HG02840 (cell line): ENCODE measurements around the gene LMOD3.

Experiments used
- ATAC-seq: cut with Tn5 transposase; IDR thresholded peaks from one replicate; pipeline ENCODE4 v1.9.1; 2021; ENCODE audit warnings: mild to moderate bottlenecking, moderate library complexity, moderate number of reproducible peaks; ENCODE audit not compliant: unreplicated experiment, low FRiP score

The LMOD3 gene

DNA sequence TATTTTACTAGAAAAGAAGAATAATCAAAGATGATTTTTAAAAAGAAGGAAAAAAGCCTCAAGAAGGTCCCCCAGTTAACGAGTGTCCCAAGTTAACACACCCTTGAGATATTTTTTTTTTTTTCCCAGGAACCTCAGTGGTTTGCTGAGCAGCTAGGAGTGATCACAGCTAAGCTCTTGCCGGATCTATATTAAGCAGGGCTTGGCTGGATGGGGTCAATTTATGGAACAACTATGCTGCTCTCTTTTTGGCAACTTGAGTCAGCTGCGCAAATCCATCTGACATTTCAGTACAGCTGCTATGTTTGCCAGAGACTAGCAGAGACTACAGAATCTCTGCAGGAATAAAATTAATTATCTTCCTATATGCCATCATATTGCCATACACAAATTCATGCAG lies at the start of gene LMOD3:
Gene LMOD3, minus strand, starts transcription at position 193 of the 400 bp plus-strand sequence. CDS start 209 bp downstream, outside the sequence.
- ATAC-seq: no peak

DNA sequence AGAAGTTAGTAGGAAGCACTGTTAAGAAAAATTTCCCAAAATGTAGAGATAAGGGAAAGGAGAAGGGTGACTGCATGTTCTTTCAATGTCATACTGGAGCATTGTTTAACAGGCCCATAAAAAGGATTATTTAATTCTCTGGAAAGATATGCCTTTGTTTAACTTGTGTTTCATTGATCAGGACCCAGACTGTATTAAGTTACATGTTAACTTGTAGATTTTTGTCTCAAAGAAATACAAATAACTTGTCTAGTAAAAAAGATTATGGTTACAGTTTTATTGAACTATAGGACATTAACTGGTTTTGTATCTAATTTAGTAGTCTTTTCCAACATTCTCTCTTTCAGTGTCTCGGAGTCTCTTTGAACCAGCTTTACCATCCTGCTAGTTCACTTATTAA lies 49.7 kb upstream of the LMOD3 start:
- no peak for ATAC-seq

DNA sequence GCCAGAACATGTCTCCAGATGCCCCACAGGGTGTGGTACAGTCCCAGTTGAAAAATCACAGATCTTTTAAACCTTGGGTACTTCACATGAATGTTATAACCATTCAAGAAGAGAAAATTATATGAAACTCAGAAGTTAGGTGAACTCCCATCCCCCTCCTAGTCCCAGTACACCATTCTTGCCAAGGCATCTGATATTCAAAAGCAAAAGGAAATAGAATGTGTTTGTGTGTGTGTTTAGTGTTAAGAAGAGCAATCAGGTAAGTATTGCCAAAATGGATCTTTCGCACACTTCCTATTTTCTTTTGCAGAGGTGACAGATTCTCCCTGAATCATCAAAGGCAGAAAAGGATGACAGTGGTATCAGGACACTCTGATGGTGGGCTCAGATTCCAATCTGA lies 44.1 kb upstream of the LMOD3 start:
- ATAC-seq: no peak

DNA sequence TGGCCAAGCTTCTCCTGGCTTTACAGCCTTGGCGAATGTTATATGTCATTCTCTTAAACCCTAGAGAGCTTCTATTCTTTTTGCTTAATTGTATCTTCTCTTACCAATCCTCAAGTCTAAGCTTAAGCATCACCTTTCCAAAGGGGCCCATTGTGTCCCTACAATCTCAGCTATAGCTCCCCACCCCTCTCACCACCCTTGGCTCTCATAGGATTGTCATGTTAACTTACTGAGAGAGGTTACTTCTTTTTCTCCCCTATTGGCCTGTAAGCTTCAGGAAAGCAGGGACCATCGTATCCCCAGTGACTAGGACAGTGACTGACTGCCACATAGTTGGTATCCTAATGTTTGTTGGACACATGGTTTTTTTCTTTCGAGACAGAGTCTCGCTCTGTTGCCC lies 43.3 kb upstream of the LMOD3 start:
- ATAC-seq: no peak

DNA sequence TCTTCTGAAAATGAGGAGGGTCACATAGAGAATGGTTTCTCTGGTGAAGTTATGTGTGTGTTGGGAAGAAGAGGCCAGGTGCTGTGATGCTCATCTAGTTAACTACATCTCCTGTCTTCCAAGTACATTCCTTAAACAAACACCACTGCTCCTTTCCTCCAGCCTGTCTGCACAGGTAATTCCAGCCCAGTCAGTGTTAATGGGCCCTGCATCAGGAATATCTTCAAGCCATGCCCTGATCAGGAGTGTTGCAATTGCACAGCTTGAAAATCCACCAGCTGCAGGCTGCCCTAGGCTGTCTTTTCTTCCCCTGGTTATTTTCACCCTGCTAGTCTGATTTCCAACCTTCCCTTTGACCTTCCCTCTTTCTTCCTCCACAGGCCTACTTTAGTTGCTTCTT lies 41.9 kb upstream of the LMOD3 start:
- ATAC-seq: no peak

DNA sequence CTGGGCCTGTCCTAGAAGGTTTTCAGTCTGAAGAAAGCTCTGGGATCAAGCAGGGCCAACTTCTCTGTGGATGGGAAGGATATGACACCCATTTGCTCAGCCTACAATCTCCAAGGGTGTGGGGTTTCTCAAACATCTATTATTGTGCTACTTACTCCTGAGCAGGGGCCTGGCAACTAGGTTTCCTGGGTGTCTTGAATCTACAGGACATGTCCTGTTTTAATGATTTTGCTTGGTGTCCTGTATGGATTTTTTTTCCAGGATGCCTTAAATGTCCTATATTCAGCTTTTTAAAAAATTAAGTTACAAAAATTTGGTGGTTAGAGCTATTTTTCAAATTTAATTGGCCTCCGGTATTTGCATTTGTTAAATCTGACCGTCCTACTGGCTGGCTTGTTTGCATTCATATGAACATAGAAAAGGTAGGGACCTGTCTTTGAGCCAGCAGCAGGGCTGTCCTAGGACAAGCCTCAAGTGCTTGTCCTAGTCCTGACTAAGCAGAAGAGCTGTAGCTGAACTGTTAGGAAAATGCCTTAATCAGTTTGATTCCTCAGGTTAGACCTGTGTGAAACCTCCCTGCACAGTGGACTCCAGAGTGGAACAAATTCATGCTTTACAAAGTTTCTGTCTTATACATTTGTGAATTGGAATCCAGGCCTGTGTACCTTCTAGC lies 40.0 kb upstream of the LMOD3 start:
- ATAC-seq: no peak

DNA sequence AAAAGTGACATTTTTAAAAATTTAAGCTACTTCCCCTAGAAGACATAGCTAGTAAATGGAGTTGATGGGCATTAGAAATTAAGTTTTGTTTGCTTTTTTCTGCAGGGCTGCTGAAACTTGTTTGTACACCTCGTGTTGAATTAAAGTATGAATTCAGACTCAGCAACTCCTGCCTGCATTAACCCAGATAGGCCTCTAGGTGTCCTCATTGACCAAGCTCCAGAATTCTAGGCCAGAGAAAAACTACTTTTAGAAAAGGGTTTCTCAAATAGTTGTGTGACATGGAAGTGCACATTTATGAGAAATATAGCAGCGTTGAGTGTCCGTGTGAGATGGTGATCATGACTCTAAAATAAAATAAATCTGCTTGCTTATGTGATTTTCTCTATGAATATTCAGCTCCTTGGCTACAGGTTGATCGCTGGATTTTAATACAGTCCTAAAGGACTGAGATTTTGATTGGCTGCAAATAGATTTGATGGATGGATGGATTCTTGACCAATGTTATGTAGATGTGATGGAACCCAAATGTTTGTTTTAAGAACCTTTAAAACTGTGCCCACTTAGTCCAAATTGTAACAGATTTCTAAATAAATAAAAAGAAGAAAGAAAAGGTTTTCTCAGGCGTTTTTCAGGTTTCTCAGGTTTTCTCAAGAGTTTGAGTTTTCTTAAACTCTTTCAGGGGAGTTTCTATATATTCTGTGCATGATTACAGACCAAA lies 39.4 kb upstream of the LMOD3 start:
- no peak for ATAC-seq

DNA sequence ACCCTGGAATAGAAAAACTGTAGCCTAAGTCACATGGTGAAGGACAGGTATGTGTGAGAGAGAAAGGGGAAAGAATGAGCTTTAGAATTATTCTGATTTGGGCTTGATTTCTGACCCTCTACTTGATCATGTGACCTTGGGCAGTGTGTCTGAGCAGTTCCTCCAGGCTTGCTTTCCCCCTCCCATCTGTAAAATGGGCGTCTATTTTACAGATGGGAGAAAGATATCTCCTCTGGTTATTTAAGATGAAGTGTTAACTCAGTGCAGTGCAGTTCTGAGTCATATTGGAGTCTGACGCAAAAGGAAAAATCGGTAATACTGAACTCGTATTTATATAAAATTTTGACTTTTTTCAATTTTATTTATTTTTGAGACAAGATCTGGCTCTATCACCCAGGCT lies 38.1 kb upstream of the LMOD3 start:
- ATAC-seq: no peak

DNA sequence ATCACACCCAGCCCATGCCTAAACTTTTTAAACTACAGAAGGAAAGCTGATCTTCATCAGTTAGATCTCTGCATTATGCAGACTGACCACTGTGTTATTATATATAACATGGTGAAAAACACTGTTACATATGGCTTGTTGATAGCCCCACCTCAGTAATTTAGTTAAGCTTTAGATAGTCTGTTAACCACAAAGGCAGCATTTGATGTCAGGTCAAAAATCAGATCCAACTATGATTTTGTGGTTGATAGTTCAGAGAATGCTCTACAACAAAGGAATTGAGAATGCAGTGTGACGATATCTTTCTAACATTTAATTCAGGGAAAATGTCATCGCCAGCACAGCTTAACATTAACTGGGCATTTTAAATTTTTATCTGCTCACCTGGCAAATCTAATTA lies 37.7 kb upstream of the LMOD3 start:
- no peak for ATAC-seq

DNA sequence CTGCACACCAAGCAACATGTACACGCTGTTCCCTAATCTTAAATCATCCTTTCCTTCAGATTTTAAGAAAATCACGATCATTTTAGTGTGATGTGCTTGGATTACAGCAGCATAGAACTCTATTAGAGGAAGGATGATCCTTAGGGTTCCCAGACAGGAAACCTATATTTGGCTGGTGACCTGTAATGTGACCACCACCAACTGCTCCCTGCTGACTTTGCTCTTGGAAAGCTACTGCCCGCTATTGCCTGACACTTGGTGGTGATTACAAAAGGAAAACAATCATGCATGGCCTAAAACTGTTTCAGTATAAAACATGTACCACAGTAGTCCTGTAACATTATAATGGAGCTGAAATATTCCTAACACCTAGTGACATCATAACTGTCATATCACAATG lies 27.2 kb upstream of the LMOD3 start:
- ATAC-seq: no peak

DNA sequence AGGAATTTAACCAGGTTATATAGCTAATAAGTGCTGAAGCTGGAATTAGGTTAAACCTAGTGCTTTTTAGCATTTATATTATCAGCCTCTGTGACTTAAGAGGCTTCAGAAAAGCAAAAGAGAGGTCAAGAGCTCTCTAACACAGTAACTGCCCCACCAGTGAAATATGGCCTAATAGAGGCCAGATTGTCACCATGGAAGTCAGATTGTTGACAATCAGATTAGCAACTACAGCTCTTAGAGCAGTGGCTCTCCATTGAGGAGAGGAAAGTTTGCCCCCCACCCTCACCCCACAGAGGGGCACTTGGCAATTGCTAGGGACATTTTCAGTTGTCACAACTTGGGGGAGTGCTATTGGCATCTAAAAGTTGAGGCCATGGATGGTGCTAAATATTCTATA lies 23.3 kb upstream of the LMOD3 start:
- no peak for ATAC-seq

DNA sequence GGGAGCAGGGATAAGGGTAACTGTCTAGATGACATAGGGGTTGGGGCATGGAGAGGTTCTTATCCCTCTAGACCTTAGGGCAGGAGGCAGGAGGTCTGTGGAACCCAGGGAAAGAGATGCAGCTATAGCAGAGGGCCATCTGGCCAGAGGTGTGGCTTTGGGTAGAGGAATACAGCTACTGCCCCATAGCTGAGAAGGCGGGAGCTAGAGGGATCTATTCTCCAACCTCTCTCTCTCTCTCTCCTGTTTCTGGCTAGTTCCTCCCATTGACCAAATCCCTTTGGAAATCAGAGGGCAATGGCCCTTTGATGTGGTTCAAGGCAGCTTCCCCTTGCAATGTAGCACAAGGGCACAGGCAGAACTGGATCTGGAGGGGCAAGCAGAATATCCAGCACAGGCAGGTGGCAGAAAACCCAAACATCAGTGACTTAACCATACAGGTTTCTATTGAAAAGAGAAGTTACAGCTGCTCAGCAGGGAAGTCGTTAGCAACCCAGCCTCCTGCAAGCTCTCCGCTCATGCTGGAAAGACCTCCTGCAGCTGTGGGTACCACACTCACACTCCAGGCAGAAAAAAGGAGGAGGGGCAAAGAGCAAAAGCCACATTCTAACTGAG lies 22.3 kb upstream of the LMOD3 start:
- ATAC-seq: no peak

DNA sequence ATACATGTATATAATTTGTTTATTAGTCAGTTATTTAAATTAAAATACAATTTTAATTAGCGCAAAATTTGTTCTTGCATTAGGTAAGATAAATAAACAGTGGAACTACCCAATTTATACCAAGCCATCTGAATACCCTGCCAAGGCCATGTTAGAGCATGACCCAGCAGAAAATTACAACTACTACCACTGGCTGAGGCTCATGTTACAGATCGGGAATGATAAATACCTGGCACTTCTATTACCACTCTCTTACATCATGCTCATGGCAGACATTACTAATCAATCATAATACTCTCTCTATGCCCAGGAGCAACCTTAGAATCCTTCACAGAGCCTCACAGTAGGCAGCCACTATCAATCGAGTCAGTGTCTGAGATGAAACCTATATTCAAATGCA lies 21.2 kb upstream of the LMOD3 start:
- ATAC-seq: no peak

DNA sequence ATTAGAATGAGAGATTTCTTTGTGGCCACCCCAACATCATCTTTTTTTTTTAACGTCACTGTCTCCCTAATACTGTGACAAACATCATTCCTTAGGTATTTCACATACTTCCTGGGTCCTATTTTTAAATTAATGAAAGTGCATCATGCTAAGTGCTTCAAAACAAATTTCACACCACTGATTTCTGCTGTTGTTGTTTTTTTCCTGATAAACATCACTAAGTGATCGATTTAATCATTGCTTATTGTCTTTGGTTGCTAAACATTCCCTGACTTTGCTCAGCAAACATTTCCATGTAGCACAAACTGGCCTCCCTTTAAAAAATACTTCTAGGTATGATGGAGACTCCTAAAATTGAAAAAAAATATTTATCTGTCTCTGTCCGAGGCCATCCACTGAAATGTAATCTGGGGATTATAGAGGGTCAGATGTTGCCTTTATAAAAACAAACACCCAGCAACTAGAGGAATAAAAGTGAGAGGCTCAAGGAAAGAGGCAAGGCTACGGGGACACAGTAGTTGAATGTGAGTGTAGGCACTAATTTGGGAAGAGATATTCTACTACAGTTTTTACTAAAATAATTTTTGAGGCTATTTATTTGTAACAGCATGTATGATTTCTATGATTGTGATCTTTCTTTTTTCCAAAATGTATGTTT lies 20.5 kb upstream of the LMOD3 start:
- ATAC-seq: no peak

DNA sequence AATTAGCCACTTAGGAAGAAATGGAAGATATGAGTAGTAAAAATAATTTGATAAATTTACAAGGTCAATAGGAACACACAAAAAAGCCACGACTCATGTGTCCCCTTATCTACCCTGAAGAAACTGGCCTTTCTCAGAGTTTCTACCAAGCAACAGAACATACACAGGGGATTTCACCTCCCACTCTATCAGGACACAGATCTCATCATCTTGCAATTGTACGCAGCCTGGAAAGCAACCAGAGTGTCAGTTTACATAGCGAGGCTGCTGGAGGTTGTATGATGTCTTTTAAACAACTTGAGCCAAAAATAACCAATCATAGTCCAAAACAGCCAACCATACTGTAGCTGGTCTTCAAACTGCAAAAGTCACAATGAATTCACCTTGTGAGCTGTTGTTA lies 19.7 kb upstream of the LMOD3 start:
- ATAC-seq: no peak

DNA sequence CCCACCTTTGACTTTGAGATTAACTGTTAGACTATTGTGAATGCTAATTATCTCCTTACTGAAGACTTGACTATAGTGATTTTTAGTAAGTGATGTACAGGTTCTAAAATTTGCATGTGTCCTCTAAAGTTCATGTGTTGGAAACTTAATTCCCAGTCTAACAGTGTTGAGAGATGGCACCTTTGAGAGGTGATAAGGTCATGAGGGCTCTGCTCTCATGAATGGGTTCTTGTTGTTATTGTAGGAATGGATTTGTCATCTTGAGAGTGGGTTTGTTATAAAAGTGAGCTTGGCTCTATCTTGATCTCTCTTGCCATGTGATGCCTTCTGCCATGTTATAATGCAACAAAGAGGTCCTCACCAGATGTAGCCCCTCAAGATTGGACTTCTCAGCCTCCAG lies 18.9 kb upstream of the LMOD3 start:
- no peak for ATAC-seq

DNA sequence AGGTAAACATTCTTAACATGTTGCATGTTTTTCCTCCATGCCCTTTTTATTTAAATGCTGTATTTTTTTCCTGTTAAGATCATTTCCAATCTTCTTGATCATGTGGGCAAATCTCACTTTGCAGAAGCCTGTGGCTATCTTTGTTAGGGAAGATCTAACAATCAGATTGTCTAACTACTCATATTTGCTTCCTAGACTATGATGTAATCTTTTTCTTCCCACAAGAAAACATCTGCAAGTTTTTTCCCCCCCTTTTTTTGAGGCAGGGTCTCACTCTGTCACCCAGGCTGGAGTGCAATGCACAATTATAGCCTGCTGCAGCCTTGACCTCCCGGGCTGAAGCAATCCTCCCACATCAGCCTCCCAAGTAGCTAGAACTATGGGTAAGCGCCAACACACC lies 15.0 kb upstream of the LMOD3 start:
- no peak for ATAC-seq

DNA sequence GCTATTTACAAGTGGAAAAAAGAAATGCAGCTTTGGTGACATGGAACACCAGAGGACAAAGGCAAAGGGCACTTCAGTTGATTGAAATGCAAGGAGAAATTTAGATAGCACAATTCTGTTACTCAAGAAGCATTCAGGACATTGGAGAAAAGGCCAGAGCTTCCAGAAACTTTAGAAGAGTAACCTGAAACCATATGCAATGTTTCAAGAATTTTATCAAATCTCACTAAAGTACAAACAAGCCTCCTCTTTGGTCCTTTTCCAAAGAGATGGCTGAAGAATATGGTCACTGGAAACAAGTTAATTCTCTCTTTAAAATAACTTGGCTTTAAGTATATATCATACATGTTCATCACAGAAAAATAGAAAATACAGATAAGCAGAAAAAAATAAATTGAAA lies 14.6 kb upstream of the LMOD3 start:
- no peak for ATAC-seq

DNA sequence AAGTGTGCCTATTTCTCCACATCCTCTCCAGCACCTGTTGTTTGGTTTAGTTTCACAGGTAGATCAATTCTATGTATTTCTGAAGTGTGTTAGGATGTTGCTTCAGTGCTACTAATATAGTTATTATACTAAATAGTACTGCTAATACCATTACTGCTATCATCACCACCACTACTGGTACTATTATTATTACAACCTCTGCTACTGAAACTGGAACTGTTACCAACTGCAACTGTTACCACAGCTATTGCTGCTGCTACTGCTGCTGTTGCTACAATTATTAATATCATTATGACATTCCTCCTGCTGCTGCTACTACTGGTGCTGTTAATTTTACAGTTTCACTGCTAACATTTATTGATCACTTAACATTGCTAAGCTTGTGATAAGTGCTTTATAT lies 8.3 kb upstream of the LMOD3 start:
- peak; percentile 63 for ATAC-seq

DNA sequence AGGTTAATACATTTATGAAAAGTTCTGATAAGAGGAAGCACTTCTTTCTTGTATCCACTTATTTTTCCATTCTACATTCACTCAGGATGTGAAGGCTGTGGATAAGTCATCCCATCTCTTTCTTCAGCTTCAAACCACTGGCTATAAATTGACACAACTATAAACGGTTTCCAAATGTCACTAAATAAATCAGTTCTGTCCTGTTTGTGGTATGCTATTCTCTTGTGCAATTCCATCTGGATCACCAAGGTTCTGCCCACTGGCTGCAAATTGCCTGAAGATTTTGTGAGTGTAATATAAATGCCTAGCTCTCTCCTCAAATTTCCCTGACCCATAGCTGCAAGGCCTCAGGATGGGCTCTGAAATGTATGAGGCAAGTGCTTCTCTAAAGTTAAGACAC lies 7.1 kb upstream of the LMOD3 start:
- ATAC-seq: no peak

DNA sequence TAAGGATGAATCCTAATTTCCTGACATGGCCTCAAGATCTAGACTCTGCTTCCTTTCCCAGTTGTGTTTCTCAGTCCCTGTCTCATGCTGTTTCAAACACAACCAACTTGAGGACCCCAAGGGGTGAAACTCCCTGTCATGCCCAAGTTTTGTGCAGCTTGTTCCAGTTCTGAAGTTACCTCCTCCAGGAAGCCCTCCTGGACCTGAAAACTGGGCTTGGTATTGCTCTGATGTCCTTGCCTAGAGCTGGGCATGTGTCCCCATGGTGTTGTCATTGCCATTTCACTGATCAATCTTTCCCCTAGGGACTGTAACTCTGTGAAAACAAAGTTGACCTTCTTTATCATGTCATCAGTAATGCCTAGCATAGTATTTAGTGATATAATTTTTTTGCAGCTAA lies 6.1 kb upstream of the LMOD3 start:
- no peak for ATAC-seq
